Right lobe of liver (tissue), 6 donors: ENCODE measurements around the gene CYP51A1. TPM values are rescaled to one million over a fixed set of nuclear protein-coding genes. Genes with fewer than 3 reads are reported as not detected.

Experiments used
- ATAC-seq, 4 donors: fragments of 200-7000 bp; cut with Tn5 transposase; one replicate each; pipeline ENCODE4 v1.9.1; 2020; ENCODE audit warnings: mild to moderate bottlenecking in 4 of 4, moderate library complexity in 4 of 4
- DNase-seq, 3 donors: peaks; one replicate each; pipeline ENCODE4 v3.0.0-alpha.2; 2020
- H3K27ac ChIP-seq, 3 donors: fragments of 200-600 bp; one replicate each; pipeline ENCODE4 v1.8.0; 2022
- H3K27me3 ChIP-seq, 2 donors: fragments of 200-600 bp; one replicate each; pipeline ENCODE4 v1.8.0; 2022
- H3K36me3 ChIP-seq, 4 donors: fragments of 200-600 bp; sonication (generic) in 1 of 4; one replicate each; pipeline versions ENCODE4 v1.5.1 to v1.8.0; 2017 to 2022; ENCODE audit warnings: control low read depth in 1 of 4
- H3K4me1 ChIP-seq, 4 donors: fragments of 200-600 bp; sonication (generic) in 1 of 4; one replicate each; pipeline versions ENCODE4 v1.5.1 to v1.8.0; 2017 to 2022; ENCODE audit warnings: control low read depth in 1 of 4
- H3K4me3 ChIP-seq, 3 donors: fragments of 200-600 bp; one replicate each; pipeline ENCODE4 v1.8.0; 2022
- H3K9me3 ChIP-seq, 4 donors: fragments of 200-600 bp; sonication (generic) in 1 of 4; one replicate each; pipeline versions ENCODE4 v1.5.1 to v1.8.0; 2017 to 2022; ENCODE audit warnings: control low read depth in 1 of 4
- CTCF ChIP-seq, 4 donors: fragments of 200-600 bp in 3 of 4; fragments of 450-650 bp in 1 of 4; IDR thresholded peaks; one replicate each; pipeline versions ENCODE4 v1.5.1 to v1.8.0; 2016 to 2022; ENCODE audit warnings: antibody characterized with exemption in 4 of 4, mild to moderate bottlenecking in 2 of 4
- POLR2A ChIP-seq: fragments of 450-650 bp; IDR thresholded peaks from one replicate; pipeline ENCODE4 v1.6.1; 2017; ENCODE audit warnings: antibody characterized with exemption, mild to moderate bottlenecking
- WGBS: methylation state at CpG from one replicate; pipeline ENCODE4 v1.1.6; 2018; ENCODE audit warnings: low coverage, low lambda C conversion rate; ENCODE audit not compliant: insufficient coverage; ENCODE audit errors: missing lambda C conversion rate; 5-methylcytosine and 5-hydroxymethylcytosine counted together
- intact Hi-C, 2 donors: fragments of 100-400 bp; cut with DNase I; formaldehyde crosslinking; loops; one replicate each; pipeline versions ENCODE4 v1.11.2 to v1.14.1; 2022
- total RNA-seq, 6 experiments: library from RNA; depleted of rRNA in 2 of 6; stranded (reverse); fragments of >200 nt in 2 of 6; fragmentation: NEBNext Ultra II Directional in 3 of 6; extraction: Animal tissue kit (Norgen Biotek cat#: 25700) in 3 of 6; gene quantifications; one replicate each; pipeline versions ENCODE4 v1.1.0 to v1.2.4, GENCODE V29; 2016 to 2023
- donor health status: DM: no; HTN: yes; CAD: no.
- donor health status: DM: no; HTN: no; CAD: no.
- donor health status: DM: no; HTN: no; CAD: no.
- donor health status: DM: no; HTN: yes; CAD: no.
- donor health status: DM: no; HTN: yes; CAD: no.

The CYP51A1 gene
- total RNA-seq, 6 experiments from 2014 or later, result 35.9 to 144 (median 85.3) TPM

- no peak overlapping the region for H3K27ac ChIP-seq
- no peak overlapping the region for H3K4me3 ChIP-seq
- no peak for ATAC-seq
- intact Hi-C loops, result no loop called here
- H3K36me3 ChIP-seq, result peaks cover 0 to 35% (median 0%) of the 10 kb centered on the region in 4 donors
- DNase-seq, result no peak
- H3K4me1 ChIP-seq, result peaks cover 0 to 14% (median 0%) of the 10 kb centered on the region in 4 donors
- no peaks in the 10 kb centered on the region for H3K27me3 ChIP-seq
- WGBS, result 22% methylated on average over 4 of the region's 4 CpGs
- H3K9me3 ChIP-seq, result no peaks in the 10 kb centered on the region
- TF ChIP-seq CTCF (IDR thresholded peaks at IDR 0.05) (no peak), POLR2A (no peak)
Measured at GRCh38 chr7:92131764-92132330, 2.4 kb downstream of the CYP51A1 start.

GRCh38 chr7:92131093-92131492 is 3.2 kb downstream of the CYP51A1 start:
- no peak overlapping the region for H3K27ac ChIP-seq
- H3K4me3 ChIP-seq, result no peak overlapping the region
- intact Hi-C loops, result no loop called here
- peaks cover 0 to 42% (median 4%) of the 10 kb centered on the region in 4 donors for H3K36me3 ChIP-seq
- H3K27me3 ChIP-seq, result no peaks in the 10 kb centered on the region
- no peaks in the 10 kb centered on the region for H3K9me3 ChIP-seq
- ATAC-seq, result no peak
- TF ChIP-seq POLR2A, result no peak
- no peak for TF ChIP-seq CTCF (IDR thresholded peaks at IDR 0.05)
- WGBS, result 68% methylated on average over 5 of the region's 5 CpGs
- DNase-seq, result no peak
- H3K4me1 ChIP-seq, result peaks cover 0 to 14% (median 0%) of the 10 kb centered on the region in 4 donors

GRCh38 chr7:92121681-92122080 is 12.6 kb downstream of the CYP51A1 start:
- Histone ChIP-seq H3K9me3 (no peaks in the 10 kb centered on the region), H3K27ac (no peak overlapping the region), H3K4me1 (no peaks in the 10 kb centered on the region), H3K27me3 (no peaks in the 10 kb centered on the region), H3K36me3 (peaks cover 0 to 65% (median 18%) of the 10 kb centered on the region in 4 donors), H3K4me3 (no peak overlapping the region)
- intact Hi-C loops, result no loop called here
- TF ChIP-seq CTCF (IDR thresholded peaks at IDR 0.05) (no peak), POLR2A (no peak)
- DNase-seq (no peak), ATAC-seq (no peak)

GRCh38 chr7:92119213-92119759 is 15.0 kb downstream of the CYP51A1 start:
- DNase-seq, result no peak
- no peaks in the 10 kb centered on the region for H3K9me3 ChIP-seq
- H3K4me1 ChIP-seq, result no peaks in the 10 kb centered on the region
- no peak overlapping the region for H3K27ac ChIP-seq
- H3K4me3 ChIP-seq, result no peak overlapping the region
- peaks cover 0 to 57% (median 11%) of the 10 kb centered on the region in 4 donors for H3K36me3 ChIP-seq
- TF ChIP-seq CTCF (IDR thresholded peaks at IDR 0.05) (no peak), POLR2A (no peak)
- ATAC-seq, result no peak
- no peaks in the 10 kb centered on the region for H3K27me3 ChIP-seq
- 73% methylated on average over 1 of the region's 1 CpG for WGBS
- intact Hi-C loops, result no loop called here
